ENCODE measurements around the gene CALB2.

GRCh38 chr16:71338193-71338592, 20.3 kb upstream of the CALB2 start:
- TF ChIP-seq KLF12 (CRISPR knock-in tag; IDR thresholded peaks at IDR 0.05; ENCODE audit: borderline replicate concordance) (no peak), ZBTB26 (CRISPR knock-in tag; IDR thresholded peaks at IDR 0.05; ENCODE audit: borderline replicate concordance) (no peak), YY1 (IDR thresholded peaks at IDR 0.05; ENCODE audit: insufficient read depth, insufficient replicate concordance, low read depth, low read length) (no peak), IRF1 (CRISPR knock-in tag; IDR thresholded peaks at IDR 0.05; ENCODE audit: low read depth) (no peak), PRDM15 (CRISPR knock-in tag; IDR thresholded peaks at IDR 0.05) (no peak), SIN3A (IDR thresholded peaks at IDR 0.05; ENCODE audit: borderline replicate concordance, low read depth, low read length) (no peak), ZNF784 (CRISPR knock-in tag; IDR thresholded peaks at IDR 0.05; ENCODE audit: borderline replicate concordance) (no peak), ZNF18 (CRISPR knock-in tag; IDR thresholded peaks at IDR 0.05; ENCODE audit: insufficient replicate concordance) (no peak)
